HepG2 (cell line): ENCODE results near the gene DDX1. TPM values are rescaled to one million over a fixed set of nuclear protein-coding genes. Genes with fewer than 3 reads are reported as not detected.

Experiments used
- GMEB2 ChIP-seq: IDR thresholded peaks from 2 replicates; pipeline ENCODE4 v1.6.1; 2016; ENCODE audit warnings: missing biosample characterization, missing genetic modification reagents, low read depth
- GTF3A ChIP-seq: sonication (generic); formaldehyde crosslinking; conservative IDR thresholded peaks from 2 replicates; pipeline ENCODE4 v1.4.0; 2020; ENCODE audit warnings: mild to moderate bottlenecking, missing genetic modification reagents
- LRRFIP1 ChIP-seq: sonication (generic); formaldehyde crosslinking; conservative IDR thresholded peaks from 2 replicates; pipeline ENCODE4 v1.4.0; 2020; ENCODE audit warnings: missing genetic modification reagents
- POGK ChIP-seq: sonication (generic); formaldehyde crosslinking; conservative IDR thresholded peaks from 2 replicates; pipeline ENCODE4 v1.8.0; 2022; ENCODE audit warnings: mild to moderate bottlenecking, moderate library complexity, missing genetic modification reagents
- ZFY ChIP-seq: sonication (generic); formaldehyde crosslinking; IDR thresholded peaks from 2 replicates; pipeline ENCODE4 v1.4.0; 2020; ENCODE audit warnings: missing genetic modification reagents
- ZNF101 ChIP-seq: sonication (generic); formaldehyde crosslinking; IDR thresholded peaks from 2 replicates; pipeline ENCODE4 v1.4.0; 2020; ENCODE audit warnings: mild to moderate bottlenecking, low read depth, missing genetic modification reagents, borderline replicate concordance
- ZNF350 ChIP-seq: sonication (generic); formaldehyde crosslinking; IDR thresholded peaks from 2 replicates; pipeline ENCODE4 v1.4.0; 2020; ENCODE audit warnings: mild to moderate bottlenecking, low read depth, missing genetic modification reagents, borderline replicate concordance
- ZNF446 ChIP-seq: sonication (generic); formaldehyde crosslinking; IDR thresholded peaks from 2 replicates; pipeline ENCODE4 v1.5.0; 2020; ENCODE audit warnings: mild to moderate bottlenecking, missing genetic modification reagents
- ZNF567 ChIP-seq: sonication (generic); formaldehyde crosslinking; IDR thresholded peaks from 2 replicates; pipeline ENCODE4 v1.8.1; 2023; ENCODE audit warnings: mild to moderate bottlenecking, missing genetic modification reagents, borderline replicate concordance
- ZNF687 ChIP-seq: sonication (generic); formaldehyde crosslinking; IDR thresholded peaks from 2 replicates; pipeline ENCODE4 v1.5.1; 2020; ENCODE audit warnings: mild to moderate bottlenecking, missing genetic modification reagents, moderate library complexity
- ZNF691 ChIP-seq: sonication (generic); formaldehyde crosslinking; IDR thresholded peaks from 2 replicates; pipeline ENCODE4 v1.4.0; 2020; ENCODE audit warnings: missing genetic modification reagents, low read depth, mild to moderate bottlenecking, borderline replicate concordance
- ZNF737 ChIP-seq: sonication (generic); formaldehyde crosslinking; IDR thresholded peaks from 2 replicates; pipeline ENCODE4 v1.5.0; 2020; ENCODE audit warnings: missing genetic modification reagents, mild to moderate bottlenecking, borderline replicate concordance
- ZNF766 ChIP-seq: sonication (generic); formaldehyde crosslinking; IDR thresholded peaks from 2 replicates; pipeline ENCODE4 v1.5.0; 2020; ENCODE audit warnings: missing genetic modification reagents, borderline replicate concordance
- ZNF775 ChIP-seq: sonication (generic); formaldehyde crosslinking; IDR thresholded peaks from 2 replicates; pipeline ENCODE4 v1.4.0; 2020; ENCODE audit warnings: missing genetic modification reagents, mild to moderate bottlenecking, moderate library complexity, borderline replicate concordance
- polyA plus RNA-seq, 8 experiments: library from polyadenylated mRNA; depleted of rRNA in 3 of 8; stranded (reverse) in 7 of 8; unstranded in 1 of 8; fragments of >200 nt; fragmentation: Illumina TruSeq in 4 of 8; extraction: Trizol in 4 of 8; gene quantifications; 2 replicates each; pipeline versions ENCODE4 v1.2.1 to v1.2.3, GENCODE V29; 2011 to 2016; ENCODE audit warnings: low read depth in 4 of 8, missing spikeins in 1 of 8, mixed read lengths in 1 of 8; ENCODE audit not compliant: insufficient read depth in 1 of 8
- total RNA-seq, 5 experiments: library from RNA; depleted of rRNA; stranded (reverse); fragments of >200 nt; fragmentation: Illumina TruSeq; extraction: Trizol; gene quantifications; 2 replicates each; pipeline ENCODE4 v1.2.3, GENCODE V29; 2016; ENCODE audit warnings: low read depth in 1 of 5

Gene DDX1
- total and polyA plus RNA-seq, 2 of the 13 experiments (the other 11 are each of a cell fraction or from before 2014, with no cell fraction given) = 81.6 to 130 TPM

GRCh38 chr2:15591692-15592463, at the start of gene DDX1 (continued):
- TF ChIP-seq ZNF687 (CRISPR knock-in tag) (peak; percentile 99), GTF3A (CRISPR knock-in tag) (no peak; the same call in none of the 2 replicates), ZNF737 (CRISPR knock-in tag) (peak; percentile 93; the same call in 1 of the 2 replicates), ZNF446 (CRISPR knock-in tag) (peak; percentile 46; the same call in 1 of the 2 replicates), ZNF567 (peak; percentile 96; the same call in 1 of the 2 replicates), ZFY (CRISPR knock-in tag) (peak; percentile 96), GMEB2 (peak; percentile 50; the same call in 1 of the 2 replicates), ZNF691 (CRISPR knock-in tag) (peak; percentile 99), ZNF775 (CRISPR knock-in tag) (peak; percentile 90), ZNF766 (peak; percentile 99), LRRFIP1 (CRISPR knock-in tag) (peak; percentile 63; the same call in 1 of the 2 replicates), POGK (CRISPR knock-in tag) (peak; percentile 99), ZNF350 (CRISPR knock-in tag) (peak; percentile 99), ZNF101 (CRISPR knock-in tag) (no peak)
